ENCODE data around the gene MEF2A.
"Not testable (repeated sequence)": the region's sequence is repeated elsewhere in the genome, so short reads cannot be mapped to it uniquely, and the experiment has no call there.

The MEF2A gene

DNA sequence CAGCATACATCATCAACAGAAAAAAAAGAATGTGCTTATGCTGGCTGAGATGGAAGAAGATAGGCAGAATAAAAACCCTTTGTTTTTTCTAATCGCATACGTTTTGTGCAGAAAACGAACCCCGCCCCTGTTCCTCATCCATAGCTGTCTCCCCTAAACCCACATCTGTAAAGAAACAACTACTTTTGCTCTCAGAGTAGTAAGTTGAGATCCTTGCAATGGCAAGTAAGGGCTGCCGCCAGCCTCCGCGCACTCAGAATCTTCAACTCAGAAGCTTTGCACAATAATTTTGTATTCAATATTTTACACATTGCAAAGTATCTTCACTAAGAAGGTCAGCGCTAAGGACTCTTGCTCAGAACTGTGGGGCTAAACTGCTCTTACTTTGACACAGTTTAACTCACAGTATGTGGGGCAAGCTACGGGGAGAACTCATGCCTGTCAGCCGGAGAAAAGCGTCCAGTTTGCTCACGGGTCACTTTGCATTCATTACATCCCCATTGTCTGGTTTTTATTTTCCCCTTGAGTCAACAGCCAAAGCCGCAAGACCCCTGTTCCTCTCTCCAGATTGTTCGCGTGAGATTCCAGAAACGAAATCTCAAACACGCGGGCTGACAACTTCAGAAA is 166.5 kb downstream of the MEF2A start:
- no peak for DNase-seq

- peak; percentile 10 for DNase-seq
These were observed 167.0 kb downstream of the MEF2A start for GRCh38 chr15:99732751-99733267.

DNA sequence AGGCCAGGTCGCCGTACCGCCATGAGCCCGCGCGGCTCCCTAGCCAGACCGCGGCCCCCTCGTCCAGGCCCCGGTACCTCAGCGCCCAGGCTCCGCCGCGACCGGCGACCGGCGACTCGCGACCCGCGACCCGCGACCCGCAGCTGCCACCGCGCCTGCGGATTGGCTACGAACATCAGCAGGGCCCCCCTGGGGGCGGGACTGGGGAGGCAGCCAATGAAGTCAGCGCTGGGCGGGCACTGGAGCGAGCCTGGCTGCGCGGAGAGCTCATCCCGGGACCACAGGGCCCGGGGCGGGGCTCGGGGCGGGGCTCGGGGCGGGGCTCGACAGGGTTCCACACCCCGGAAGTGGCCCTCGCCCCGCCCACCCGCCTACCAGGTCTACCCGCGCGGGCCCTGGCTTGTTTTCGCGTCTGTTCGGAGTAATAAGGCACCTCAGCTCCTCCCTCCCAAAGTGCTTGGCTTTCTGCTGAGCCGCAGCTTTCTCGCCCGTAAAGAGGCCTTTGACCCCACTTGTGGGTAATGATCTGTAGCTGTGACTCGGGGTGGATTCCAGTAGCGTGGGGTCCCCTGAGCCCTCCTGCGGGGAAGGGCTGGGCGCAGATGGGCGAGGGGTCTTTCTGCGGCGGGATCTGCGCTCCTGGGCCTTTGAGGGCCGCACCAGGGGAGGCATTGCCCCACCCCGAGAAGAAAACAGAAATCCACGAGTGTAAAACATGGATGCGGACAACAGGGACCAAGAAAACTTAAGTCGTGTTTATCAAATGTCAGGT is 167.7 kb downstream of the MEF2A start, which contains the start of gene LYSMD4:
TSS of gene LYSMD4 (minus strand) at position 170 of the 772 bp plus-strand sequence. CDS start 1,438 bp downstream, outside the sequence.
- peak; percentile 98 for DNase-seq

- DNase-seq, result not testable (repeated sequence)
These were observed 168.2 kb downstream of the MEF2A start for GRCh38 chr15:99734040-99734291.

DNA sequence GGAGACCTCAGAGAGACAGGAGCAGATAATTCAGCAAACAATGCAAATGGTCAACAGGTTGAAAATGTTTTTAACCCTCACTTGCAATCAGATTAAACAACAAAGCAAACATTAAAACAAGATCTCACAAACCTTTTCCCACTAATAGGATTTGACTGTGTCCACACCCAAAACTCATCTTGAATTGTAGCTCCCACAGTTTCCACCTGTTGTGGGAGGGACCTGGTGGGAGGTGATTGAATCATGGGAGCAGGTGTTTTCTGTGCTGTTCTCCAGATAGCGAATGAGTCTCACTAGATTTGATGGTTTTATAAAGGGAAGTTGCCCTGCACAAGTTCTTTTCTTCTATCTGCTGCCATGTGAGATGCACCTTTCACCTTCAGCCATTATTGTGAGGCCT is 168.8 kb downstream of the MEF2A start:
- no peak for DNase-seq

- no peak for DNase-seq
These were observed 170.1 kb downstream of the MEF2A start for GRCh38 chr15:99735868-99736267.

DNA sequence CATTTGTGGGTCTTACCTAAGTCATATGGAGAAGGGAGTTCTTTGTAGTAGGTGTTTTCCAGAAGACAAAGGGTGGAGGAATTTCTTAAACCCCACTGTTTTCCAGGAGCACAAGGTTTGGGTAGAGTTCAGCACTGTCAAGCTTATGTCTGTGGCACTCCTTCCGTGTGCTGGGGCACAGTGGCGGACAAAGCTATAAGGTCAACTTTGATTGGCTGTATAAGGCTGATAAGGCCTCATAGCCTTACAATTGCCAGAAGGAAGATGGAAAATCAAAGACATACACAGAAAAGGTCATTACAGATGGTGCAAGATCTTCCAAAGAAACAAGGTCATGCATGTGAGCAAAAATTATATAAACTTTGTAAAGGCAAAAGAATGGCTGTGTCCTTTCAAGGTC is 170.9 kb downstream of the MEF2A start:
- no peak for DNase-seq

- no peak for DNase-seq
These were observed 172.4 kb downstream of the MEF2A start for GRCh38 chr15:99738021-99738847.

GRCh38 chr15:99741835-99742234 is 176.1 kb downstream of the MEF2A start:
- no peak for DNase-seq

DNA sequence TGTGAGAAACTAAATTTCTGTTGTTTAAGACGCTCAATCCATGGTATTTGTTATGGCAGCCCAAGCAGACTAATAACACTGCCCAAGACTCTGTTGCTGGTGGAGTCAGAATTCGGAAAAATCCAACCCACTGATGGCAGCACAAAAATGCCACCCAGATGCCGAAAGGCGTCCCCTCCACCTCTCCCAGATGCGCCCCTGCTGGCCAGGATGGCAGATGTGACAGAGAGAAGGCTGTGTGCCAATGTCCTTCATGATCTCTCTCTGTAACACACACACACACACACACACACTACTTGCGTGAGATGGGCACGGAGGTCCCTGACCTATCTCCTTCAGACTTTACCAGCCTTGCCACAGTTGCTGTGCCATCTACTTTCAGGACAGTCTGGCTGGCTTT is 178.4 kb downstream of the MEF2A start:
- no peak for DNase-seq

DNA sequence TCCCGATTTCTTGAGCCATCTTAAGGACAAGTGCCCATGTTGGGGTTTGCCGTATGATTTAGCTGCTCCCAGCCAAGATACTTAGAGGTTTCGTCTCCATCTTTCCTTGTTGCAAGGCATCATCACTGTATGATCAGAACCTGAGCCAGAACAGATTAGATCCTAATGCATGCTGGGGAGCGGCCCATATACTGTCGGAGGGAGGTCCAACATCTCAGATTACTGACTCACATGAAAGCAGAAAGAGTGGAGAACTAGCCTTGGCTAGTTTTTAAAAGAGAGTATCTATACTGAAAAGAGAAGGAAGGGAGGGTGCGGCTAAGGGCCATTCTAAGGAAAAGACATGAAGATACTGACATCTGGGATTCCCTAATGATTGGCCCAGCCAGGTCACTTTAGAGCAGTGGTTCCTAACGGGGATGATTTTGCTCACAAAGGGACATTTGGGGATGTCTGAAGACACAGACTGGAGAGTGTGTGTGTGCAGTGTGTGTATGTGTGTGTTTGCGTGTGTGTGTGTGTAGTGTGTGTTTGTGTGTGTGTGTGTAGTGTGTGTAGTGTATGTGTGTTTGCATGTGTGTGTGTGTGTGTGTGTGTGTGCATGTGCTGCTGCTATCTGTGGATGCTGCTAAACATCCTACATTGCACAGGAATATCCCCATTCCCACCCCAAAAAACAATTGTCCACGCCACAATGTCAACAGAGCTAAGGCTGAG is 179.7 kb downstream of the MEF2A start:
- DNase-seq, result no peak

GRCh38 chr15:99749386-99749785 is 183.6 kb downstream of the MEF2A start:
- DNase-seq, result no peak

DNA sequence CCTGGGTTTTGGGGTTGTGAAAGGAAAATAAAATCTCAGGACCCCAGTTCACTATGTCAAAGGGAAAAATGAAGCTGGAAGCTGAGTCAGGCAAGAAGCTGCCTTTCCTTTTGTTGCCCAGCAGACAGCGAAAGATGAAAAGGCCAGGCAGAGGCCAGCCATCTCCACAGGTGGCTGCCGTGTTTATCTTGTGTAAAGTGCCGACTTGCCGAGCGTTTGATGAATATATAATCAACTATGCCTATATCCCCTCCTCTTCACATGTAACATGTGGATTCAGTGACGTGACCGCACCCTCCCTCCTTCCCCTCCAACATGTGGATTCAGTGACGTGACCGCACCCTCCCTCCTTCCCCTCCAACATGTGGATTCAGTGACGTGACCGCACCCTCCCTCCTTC is 184.5 kb downstream of the MEF2A start:
- not testable (repeated sequence) for DNase-seq

DNA sequence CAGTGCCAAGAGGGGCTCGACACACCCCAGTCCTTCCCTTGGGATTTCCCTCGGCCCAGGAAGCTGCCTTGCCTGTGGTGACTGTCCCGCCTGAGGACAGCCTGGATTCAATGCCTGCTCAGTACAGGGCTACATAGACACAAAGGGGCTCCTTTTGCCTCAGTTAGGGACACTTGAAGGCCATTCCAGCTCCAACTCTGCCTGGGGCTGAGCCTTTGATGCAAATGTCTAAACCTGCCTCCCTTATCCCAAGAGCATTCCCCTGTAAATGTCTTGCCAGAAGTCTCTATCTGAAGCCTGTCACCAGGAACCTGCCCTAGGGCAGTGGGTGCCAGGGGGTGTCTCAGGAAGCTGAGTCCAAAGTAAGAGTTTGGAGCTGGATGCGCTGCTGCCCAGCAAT is 186.8 kb downstream of the MEF2A start:
- DNase-seq, result no peak

- DNase-seq, result no peak
These were observed 187.3 kb downstream of the MEF2A start for GRCh38 chr15:99753066-99753465.

DNA sequence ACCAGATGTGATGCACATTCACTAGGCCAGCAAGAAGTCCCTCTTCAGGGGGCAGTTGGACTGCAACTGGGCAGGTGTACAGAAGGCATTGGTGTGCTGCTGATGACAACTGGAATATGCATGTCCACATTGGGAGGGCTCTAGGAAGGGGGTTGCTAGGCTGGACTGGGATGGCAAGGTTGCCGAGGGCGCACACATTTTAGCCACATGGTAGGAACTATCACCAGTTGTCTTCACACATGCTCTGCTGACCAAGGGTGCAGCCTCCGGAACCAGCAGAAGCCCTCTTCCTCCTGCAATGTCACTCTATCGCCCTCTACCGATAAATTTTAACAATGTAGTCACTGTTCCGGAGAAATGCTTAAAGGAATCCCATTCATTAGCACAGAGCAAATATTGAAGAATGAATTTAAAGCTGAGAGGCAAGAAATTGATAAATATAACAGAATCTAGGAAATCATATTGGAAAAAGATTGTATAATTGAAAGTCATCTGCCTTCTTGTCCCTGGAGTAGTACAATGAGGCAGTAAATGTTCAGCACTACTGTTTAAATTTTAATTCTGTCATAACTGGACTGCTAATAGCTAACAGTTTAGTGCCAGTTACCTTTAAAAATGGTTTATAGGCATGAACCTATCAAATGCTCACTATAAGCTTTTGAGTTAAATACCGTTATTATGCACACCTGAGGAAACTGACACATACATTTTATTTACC is 190.1 kb downstream of the MEF2A start:
- DNase-seq, result peak; percentile 47

GRCh38 chr15:99762288-99762687 is 196.5 kb downstream of the MEF2A start:
- DNase-seq, result no peak

DNA sequence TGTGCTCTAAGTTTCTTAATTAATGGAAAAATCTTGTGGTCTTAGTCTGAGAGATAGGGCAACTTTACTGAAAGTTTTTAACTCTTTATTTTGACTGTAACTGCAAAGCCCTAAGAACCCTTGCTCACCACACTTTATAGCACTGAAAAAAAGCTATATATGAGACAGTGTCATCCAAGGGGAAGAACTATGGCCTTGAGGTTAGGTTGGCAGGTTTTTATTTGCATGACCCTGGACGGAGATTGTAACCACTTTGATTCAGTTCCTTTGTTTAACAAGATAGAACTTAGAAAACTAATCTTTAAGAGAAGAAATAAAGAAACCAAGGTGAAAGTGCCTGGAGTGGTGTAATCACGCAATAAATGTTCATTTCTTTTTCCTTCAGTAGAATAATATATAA is 198.0 kb downstream of the MEF2A start:
- DNase-seq, result no peak

DNA sequence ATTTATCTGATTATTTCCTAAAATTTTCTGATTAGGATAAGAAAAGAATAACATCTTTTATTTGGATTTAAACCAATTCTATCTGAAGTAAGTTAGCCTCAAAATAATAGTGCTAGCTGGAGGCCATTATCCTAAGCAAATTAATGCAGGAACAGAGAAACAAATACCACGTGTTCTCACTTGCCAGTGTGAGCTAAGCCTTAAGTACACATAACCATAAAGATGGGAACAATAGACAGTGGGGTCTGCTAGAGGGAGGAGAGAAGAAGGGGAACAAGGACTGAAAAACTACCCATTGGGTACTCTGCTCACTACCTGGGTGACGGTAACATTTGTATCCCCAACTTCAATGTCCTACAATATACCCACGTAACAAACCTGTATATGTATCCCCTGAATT is 198.7 kb downstream of the MEF2A start:
- no peak for DNase-seq

Data from stimulated activated CD4-positive, alpha-beta T cell treated with anti-CD3 and anti-CD28 coated beads, Interleukin-4, amount 100 ng/mL, for 24 hours (primary cell).